ENCODE results near the gene TSPAN11. TPM values are rescaled to one million over a fixed set of nuclear protein-coding genes. Genes with fewer than 3 reads are reported as not detected.

The TSPAN11 gene
- total and polyA plus RNA-seq, 2 of the 8 experiments (the other 6 are each of a cell fraction or from before 2014, with no cell fraction given) = 3.9 to 8.2 TPM

DNA sequence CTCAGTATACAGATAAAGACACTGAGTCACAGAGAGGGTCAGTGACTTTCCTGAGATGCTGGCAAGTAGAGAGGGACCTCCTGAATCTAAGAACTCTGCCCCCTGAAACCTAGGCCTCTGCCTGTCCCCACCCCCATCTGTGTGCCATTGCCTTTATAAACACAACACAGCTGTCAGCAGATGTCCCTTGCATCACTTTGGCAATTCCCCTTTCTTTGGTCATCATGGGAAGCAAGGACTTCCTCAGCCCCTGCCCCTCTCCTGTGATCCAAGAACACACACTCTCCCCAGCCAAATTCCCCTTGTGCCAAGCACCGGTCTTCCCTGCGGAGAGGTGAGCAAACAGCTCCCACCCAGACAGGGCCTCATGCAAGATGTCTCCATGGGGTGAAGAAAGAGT is 8.3 kb downstream of the TSPAN11 start (continued):
- no peak for TF ChIP-seq NANOG (IDR thresholded peaks at IDR 0.05; ENCODE audit: insufficient read depth, low read depth, low read length, poor library complexity, severe bottlenecking)
- no peak for TF ChIP-seq YY1 (IDR thresholded peaks at IDR 0.05; ENCODE audit: low read depth, low read length)
- TF ChIP-seq SUZ12 (IDR thresholded peaks at IDR 0.05; ENCODE audit: low read length) = no peak
- TF ChIP-seq SP1 (IDR thresholded peaks at IDR 0.05; ENCODE audit: low read depth, low read length) = no peak
- TF ChIP-seq SIRT6 (IDR thresholded peaks at IDR 0.05; ENCODE audit: low read length) = no peak
- TF ChIP-seq, protein P1, sequence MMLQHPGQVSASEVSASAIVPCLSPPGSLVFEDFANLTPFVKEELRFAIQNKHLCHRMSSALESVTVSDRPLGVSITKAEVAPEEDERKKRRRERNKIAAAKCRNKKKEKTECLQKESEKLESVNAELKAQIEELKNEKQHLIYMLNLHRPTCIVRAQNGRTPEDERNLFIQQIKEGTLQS (IDR thresholded peaks at IDR 0.05; ENCODE audit: insufficient read depth, low read depth, low read length) = no peak
- no peak for TF ChIP-seq RXRA (IDR thresholded peaks at IDR 0.05; ENCODE audit: insufficient read depth, low read depth, low read length)

Measured in H1 (cell line).